Activated CD8-positive, alpha-beta memory T cell treated with anti-CD3 and anti-CD28 coated beads for 4 hours (primary cell): ENCODE measurements around the gene SH3GL2.

ENCODE experiments used
- DNase-seq, 2 donors: peaks; one replicate each; pipeline ENCODE4 v3.0.0-alpha.2; 2020; ENCODE audit warnings: low read depth in 2 of 2

Gene SH3GL2

GRCh38 chr9:17611342-17611741 lies 32.5 kb downstream of the SH3GL2 start:
- no peak for DNase-seq

GRCh38 chr9:17611917-17612316 lies 33.1 kb downstream of the SH3GL2 start:
- DNase-seq, result no peak

- no peak for DNase-seq
Observed at GRCh38 chr9:17613758-17614157, 34.9 kb downstream of the SH3GL2 start.

GRCh38 chr9:17614250-17614649 lies 35.4 kb downstream of the SH3GL2 start:
- no peak for DNase-seq

- DNase-seq, result no peak
Observed at GRCh38 chr9:17614903-17615302, 36.0 kb downstream of the SH3GL2 start.

- no peak for DNase-seq
Observed at GRCh38 chr9:17622141-17622540, 43.3 kb downstream of the SH3GL2 start.

- DNase-seq, result no peak
Observed at GRCh38 chr9:17622749-17623148, 43.9 kb downstream of the SH3GL2 start.

- DNase-seq, result no peak
Observed at GRCh38 chr9:17623965-17624364, 45.1 kb downstream of the SH3GL2 start.

GRCh38 chr9:17624571-17624970 lies 45.7 kb downstream of the SH3GL2 start:
- no peak for DNase-seq

- DNase-seq, result no peak
Observed at GRCh38 chr9:17625644-17626388, 47.0 kb downstream of the SH3GL2 start.

- no peak for DNase-seq
Observed at GRCh38 chr9:17627641-17628040, 48.8 kb downstream of the SH3GL2 start.

GRCh38 chr9:17628624-17629023 lies 49.8 kb downstream of the SH3GL2 start:
- no peak for DNase-seq

- DNase-seq, result no peak
Observed at GRCh38 chr9:17630531-17630949, 51.7 kb downstream of the SH3GL2 start.

- no peak for DNase-seq
Observed at GRCh38 chr9:17631396-17631795, 52.5 kb downstream of the SH3GL2 start.

- DNase-seq, result no peak
Observed at GRCh38 chr9:17632994-17633393, 54.1 kb downstream of the SH3GL2 start.

- DNase-seq, result no peak
Observed at GRCh38 chr9:17635115-17635890, 56.4 kb downstream of the SH3GL2 start.

- DNase-seq, result no peak
Observed at GRCh38 chr9:17636349-17636748, 57.5 kb downstream of the SH3GL2 start.

GRCh38 chr9:17636821-17637220 lies 58.0 kb downstream of the SH3GL2 start:
- no peak for DNase-seq

GRCh38 chr9:17637229-17637628 lies 58.4 kb downstream of the SH3GL2 start:
- no peak for DNase-seq

GRCh38 chr9:17648516-17648915 lies 69.7 kb downstream of the SH3GL2 start:
- no peak for DNase-seq

- DNase-seq, result no peak
Observed at GRCh38 chr9:17651725-17652124, 72.9 kb downstream of the SH3GL2 start.

GRCh38 chr9:17653947-17654465 lies 75.1 kb downstream of the SH3GL2 start:
- no peak for DNase-seq

- no peak for DNase-seq
Observed at GRCh38 chr9:17656889-17657288, 78.0 kb downstream of the SH3GL2 start.
